Activated CD8-positive, alpha-beta T cell treated with anti-CD3 and anti-CD28 coated beads for 36 hours (primary cell): ENCODE results near the gene MB. TPM values are rescaled to one million over a fixed set of nuclear protein-coding genes. Genes with fewer than 3 reads are reported as not detected.

Experiments
- ATAC-seq: fragments of 200-7000 bp; cut with Tn5 transposase; one replicate; pipeline ENCODE4 v1.10.0; 2021; ENCODE audit warnings: mild to moderate bottlenecking, moderate library complexity
- CTCF ChIA-PET: fragments of 350-600 bp; sonication (Branson Sonifier 250); formaldehyde crosslinking; loops from one replicate; lab custom pipeline; 2021; ENCODE audit warnings: antibody characterized with exemption; lab: Charles Lee
- POLR2A ChIA-PET: fragments of 350-600 bp; sonication (Branson Sonifier 250); formaldehyde crosslinking; loops from one replicate; lab custom pipeline; 2021; ENCODE audit warnings: antibody characterized with exemption; lab: Charles Lee
- DNase-seq: peaks from one replicate; pipeline ENCODE4 v3.0.0-alpha.2; 2020
- H3K27ac Mint-ChIP-seq: one replicate; pipeline ENCODE4 v1.8.0; 2021; ENCODE audit warnings: mild to moderate bottlenecking, mixed read lengths
- H3K27me3 Mint-ChIP-seq: one replicate; pipeline ENCODE4 v1.8.0; 2021; ENCODE audit warnings: mixed read lengths
- H3K36me3 Mint-ChIP-seq: one replicate; pipeline ENCODE4 v1.8.0; 2021; ENCODE audit warnings: low read depth, mixed read lengths
- H3K4me1 Mint-ChIP-seq: one replicate; pipeline ENCODE4 v1.8.0; 2021; ENCODE audit warnings: low read depth, mixed read lengths
- H3K4me3 Mint-ChIP-seq: one replicate; pipeline ENCODE4 v1.8.0; 2021; ENCODE audit warnings: mild to moderate bottlenecking, moderate library complexity, mixed read lengths
- H3K9me3 Mint-ChIP-seq: one replicate; pipeline ENCODE4 v1.8.0; 2021; ENCODE audit warnings: mixed read lengths
- intact Hi-C: fragments of 100-400 bp; cut with micrococcal nuclease; formaldehyde crosslinking; loops from one replicate; pipeline ENCODE4 v1.10.0; 2022
- total RNA-seq, 2 experiments: library from RNA; stranded (reverse); gene quantifications; one replicate each; pipeline ENCODE4 v1.2.3, GENCODE V29; 2021
- TF ChIP-seq, protein P1 (sequence below): fragments of 200-600 bp; IDR thresholded peaks from one replicate; pipeline ENCODE4 v1.8.0; 2022; ENCODE audit warnings: antibody characterized with exemption, mild to moderate bottlenecking

Gene MB
- total RNA-seq, 2 experiments from 2014 or later, result not detected

GRCh38 chr22:35616043-35616442 lies 1.1 kb downstream of the MB start:
- DNase-seq (no peak), ATAC-seq (no peak)
- Mint-ChIP-seq H3K4me3 (no peak overlapping the region), H3K27ac (no peak overlapping the region), H3K27me3 (peaks cover 2% of the 10 kb centered on the region), H3K9me3 (no peaks in the 10 kb centered on the region), H3K36me3 (no peaks in the 10 kb centered on the region), H3K4me1 (peaks cover 10% of the 10 kb centered on the region)
- ChIA-PET CTCF (interaction anchor here (0.7 to 1.5 kb wide), 3 partner anchors 11 to 265 kb away, joined by 3 read pairs; no protein-coding TSS in a partner anchor), POLR2A (no interaction called here)
- TF ChIP-seq, protein P1, sequence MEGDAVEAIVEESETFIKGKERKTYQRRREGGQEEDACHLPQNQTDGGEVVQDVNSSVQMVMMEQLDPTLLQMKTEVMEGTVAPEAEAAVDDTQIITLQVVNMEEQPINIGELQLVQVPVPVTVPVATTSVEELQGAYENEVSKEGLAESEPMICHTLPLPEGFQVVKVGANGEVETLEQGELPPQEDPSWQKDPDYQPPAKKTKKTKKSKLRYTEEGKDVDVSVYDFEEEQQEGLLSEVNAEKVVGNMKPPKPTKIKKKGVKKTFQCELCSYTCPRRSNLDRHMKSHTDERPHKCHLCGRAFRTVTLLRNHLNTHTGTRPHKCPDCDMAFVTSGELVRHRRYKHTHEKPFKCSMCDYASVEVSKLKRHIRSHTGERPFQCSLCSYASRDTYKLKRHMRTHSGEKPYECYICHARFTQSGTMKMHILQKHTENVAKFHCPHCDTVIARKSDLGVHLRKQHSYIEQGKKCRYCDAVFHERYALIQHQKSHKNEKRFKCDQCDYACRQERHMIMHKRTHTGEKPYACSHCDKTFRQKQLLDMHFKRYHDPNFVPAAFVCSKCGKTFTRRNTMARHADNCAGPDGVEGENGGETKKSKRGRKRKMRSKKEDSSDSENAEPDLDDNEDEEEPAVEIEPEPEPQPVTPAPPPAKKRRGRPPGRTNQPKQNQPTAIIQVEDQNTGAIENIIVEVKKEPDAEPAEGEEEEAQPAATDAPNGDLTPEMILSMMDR, result no peak
- intact Hi-C loops, result no loop called here

DNA sequence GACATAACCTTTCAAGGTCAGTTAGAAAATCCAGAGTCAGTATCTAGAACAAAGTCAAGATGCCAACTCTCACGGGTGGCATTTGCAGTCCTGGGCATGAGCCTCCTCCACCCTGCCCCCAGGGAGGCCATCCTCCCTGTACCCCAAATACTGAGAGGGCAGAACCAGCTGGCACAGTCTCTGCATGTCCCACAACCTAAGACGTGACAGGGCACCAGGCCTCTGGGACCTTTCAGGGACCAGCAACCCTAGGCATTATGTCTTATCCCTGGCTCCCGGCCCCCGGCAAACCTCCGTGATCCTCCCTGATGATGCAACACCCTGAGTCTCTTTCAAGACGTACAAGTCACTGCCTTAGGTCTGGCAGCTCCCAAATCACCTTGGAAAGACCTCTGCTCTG lies 2.0 kb downstream of the MB start:
- ChIA-PET CTCF (interaction anchor here (0.7 kb wide), 1 partner anchor 264 kb away, joined by 3 read pairs; no protein-coding TSS in a partner anchor), POLR2A (no interaction called here)
- Mint-ChIP-seq H3K36me3 (no peaks in the 10 kb centered on the region), H3K4me3 (no peak overlapping the region), H3K27ac (no peak overlapping the region), H3K27me3 (peaks cover 4% of the 10 kb centered on the region), H3K4me1 (peaks cover 10% of the 10 kb centered on the region), H3K9me3 (no peaks in the 10 kb centered on the region)
- ATAC-seq (no peak), DNase-seq (no peak)
- intact Hi-C loops, result no loop called here
- TF ChIP-seq, protein P1, result no peak

DNA sequence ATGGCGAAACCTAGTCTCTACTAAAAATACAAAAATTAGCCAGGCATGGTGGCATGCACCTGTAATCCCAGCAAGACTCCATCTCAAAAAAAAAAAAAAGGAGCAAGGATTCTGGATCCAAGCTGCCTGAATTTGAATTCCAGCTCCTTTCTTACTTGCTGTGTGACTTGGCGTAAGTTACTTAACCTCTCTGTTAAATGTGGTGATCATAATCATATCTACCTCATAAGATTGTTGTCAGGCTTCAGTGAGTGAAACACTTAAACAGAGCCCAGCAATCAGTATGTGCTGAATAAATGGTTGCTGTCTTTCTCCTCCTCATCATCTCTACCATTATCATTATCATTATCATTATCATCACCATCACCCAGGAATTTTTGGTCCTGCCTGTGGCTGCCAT lies 2.7 kb downstream of the MB start:
- DNase-seq (no peak), ATAC-seq (no peak)
- Mint-ChIP-seq H3K4me3 (no peak overlapping the region), H3K36me3 (no peaks in the 10 kb centered on the region), H3K9me3 (no peaks in the 10 kb centered on the region), H3K27ac (no peak overlapping the region), H3K27me3 (peaks cover 4% of the 10 kb centered on the region), H3K4me1 (peaks cover 10% of the 10 kb centered on the region)
- TF ChIP-seq, protein P1, result no peak
- POLR2A ChIA-PET, result interaction anchor here (0.6 kb wide), 1 partner anchor 11 kb away, joined by 3 read pairs; no protein-coding TSS in a partner anchor
- intact Hi-C loops, result no loop called here
- CTCF ChIA-PET, result interaction anchor here (1.2 kb wide), 1 partner anchor 32 kb away, joined by 3 read pairs; no protein-coding TSS in a partner anchor

DNA sequence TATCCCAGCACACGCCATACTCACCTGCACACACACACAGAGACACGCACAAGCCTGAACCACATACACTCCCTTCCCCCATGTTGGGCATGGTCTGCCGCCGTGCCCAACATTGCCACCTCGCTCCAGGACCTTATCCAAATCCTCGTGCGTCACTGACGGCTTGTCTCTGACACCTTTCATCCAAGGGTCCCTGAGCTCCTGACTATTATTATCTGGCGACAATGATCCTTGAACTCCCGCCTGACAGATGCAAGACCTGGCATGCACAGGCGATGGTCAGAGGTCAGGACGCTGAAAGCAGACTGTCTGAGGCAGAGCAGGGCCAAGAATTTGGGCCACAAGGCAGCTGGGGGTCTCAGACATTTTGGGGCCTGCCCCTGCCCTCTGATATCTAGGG lies 4.2 kb downstream of the MB start:
- peaks cover 10% of the 10 kb centered on the region for H3K4me1 Mint-ChIP-seq

More for the DNA sequence above, 4.2 kb downstream of the MB start:
- Mint-ChIP-seq H3K27me3 (peaks cover 7% of the 10 kb centered on the region), H3K27ac (no peak overlapping the region), H3K9me3 (no peaks in the 10 kb centered on the region), H3K36me3 (no peaks in the 10 kb centered on the region), H3K4me3 (no peak overlapping the region)
- TF ChIP-seq, protein P1, result no peak
- ATAC-seq (no peak), DNase-seq (no peak)
- intact Hi-C loops, result no loop called here
- ChIA-PET POLR2A (no interaction called here), CTCF (interaction anchor here (1.0 to 2.2 kb wide), 2 partner anchors 8 to 262 kb away, joined by 3 to 6 read pairs; no protein-coding TSS in a partner anchor)
